Endometrial microvascular endothelial cells (primary cell): Measurements from ENCODE around the gene RSPH4A. TPM values are rescaled to one million over a fixed set of nuclear protein-coding genes. Genes with fewer than 3 reads are reported as not detected.
"Not testable (repeated sequence)": the region's sequence is repeated elsewhere in the genome, so short reads cannot be mapped to it uniquely, and the experiment has no call there.

Source experiments
- in situ Hi-C: cut with HindIII; loops from 2 replicates; pipeline ENCODE4 v1.10.0; 2017; ENCODE audit warnings: low sequenced_read_pairs, low pct_unique_long_range_greater_than_20kb; ENCODE audit errors: inconsistent ontology term
- total RNA-seq: library from RNA; depleted of rRNA; stranded (reverse); fragments of >200 nt; gene quantifications from one replicate; pipeline ENCODE4 v1.2.3, GENCODE V29; 2015; ENCODE audit errors: inconsistent ontology term

Gene RSPH4A
- total RNA-seq: not detected

DNA sequence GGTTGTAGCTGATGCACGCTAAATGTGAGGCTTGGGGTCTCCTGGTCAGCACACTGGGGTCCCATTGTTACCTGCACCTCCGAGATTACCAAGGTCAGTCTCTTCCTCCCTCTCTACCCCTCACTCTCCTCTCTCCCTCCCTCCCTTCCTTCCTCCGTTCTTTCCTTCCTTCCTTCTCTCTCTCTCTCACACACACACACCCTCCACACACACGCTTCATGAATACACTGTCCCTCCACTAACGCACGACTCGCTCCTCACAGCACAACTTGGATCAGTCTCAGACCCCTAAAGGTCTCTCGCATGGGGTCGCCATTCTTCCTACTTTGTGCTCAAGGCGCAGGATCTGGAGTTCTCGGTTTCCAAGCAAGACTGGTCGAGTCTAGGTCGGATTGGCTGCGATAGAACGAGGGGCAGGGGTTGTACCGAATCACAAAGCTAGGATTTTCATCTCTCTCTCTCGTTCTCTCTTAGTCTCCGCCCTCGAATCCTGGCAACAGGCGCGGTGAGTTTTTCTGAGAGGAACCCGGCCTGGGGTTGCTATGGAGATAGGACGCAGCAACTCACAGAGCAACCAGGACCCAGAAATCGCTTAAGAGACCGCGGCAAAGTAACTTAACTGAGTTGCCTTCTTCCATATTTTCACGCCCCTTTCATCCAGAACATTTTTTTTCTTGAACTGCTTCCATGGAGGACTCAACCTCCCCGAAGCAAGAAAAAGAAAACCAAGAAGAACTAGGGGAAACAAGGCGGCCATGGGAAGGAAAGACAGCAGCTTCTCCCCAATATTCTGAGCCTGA lies at the start of gene RSPH4A:
TSS of gene RSPH4A (plus strand) at position 543 of the 800 bp plus-strand sequence. CDS start at position 688, 145 bp downstream.
- in situ Hi-C loops: no loop called here

DNA sequence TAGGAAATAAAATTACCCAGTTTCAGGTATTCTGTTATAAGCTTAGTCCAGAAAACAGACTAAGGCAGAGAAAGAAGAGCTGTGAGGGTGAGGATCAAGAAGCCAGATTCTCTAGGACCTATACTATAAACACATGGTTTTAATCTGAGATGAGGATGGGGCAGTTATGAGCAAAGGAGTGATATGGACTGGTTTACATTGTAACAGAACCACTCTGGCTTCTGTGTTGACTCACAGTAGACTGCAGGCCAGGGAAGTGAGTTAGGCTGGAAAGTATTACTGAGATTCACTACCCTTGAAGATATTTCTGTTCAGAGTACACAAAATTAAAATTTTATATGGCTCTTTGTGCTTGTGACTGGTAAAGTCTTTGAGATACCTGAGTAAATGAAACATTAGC lies 48.2 kb upstream of the RSPH4A start:
- in situ Hi-C loops: no loop called here

DNA sequence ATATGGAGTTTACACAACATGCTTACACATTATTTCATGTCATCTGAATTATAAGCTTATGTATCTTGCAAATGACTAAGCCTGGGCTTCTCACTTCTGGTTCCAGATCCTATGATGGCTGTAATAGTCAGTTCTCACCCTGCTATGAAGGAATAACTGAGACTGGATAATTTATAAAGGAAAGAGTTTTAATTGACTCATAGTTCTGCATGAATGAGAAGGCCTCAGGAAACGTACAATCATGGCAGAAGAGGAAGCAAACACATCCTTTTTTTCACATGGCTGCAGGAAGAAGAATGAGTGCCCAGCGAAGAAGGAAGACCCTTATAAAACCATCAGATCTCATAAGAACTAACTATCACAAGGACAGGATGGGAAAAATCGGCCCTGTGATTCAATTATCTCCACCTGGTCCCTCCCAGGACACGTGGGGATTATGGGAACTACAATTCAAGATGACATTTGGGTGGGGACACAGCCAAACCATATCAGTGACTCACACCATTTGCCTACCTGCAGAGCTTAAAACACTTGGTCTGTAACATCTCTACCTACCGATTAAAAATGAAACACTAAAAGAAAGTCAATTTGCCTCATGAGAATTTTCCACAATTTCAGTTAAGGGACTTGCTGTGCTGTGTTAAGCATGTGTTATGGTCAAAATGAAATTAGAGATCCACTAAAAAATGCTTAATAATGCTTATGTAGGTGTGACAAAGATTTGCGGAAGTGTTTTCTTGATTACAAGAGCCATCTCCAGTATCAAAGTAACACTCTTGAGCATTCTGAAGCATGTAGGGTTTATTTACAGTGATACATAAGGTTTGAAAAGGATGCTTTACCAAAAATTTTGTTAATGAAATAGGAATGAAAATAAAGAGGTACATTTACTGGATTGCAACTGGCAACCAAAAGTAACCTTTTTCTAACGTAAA lies 47.2 kb upstream of the RSPH4A start:
- in situ Hi-C loops: no loop called here

GRCh38 chr6:116570856-116571682 lies 45.2 kb upstream of the RSPH4A start, which contains the start of gene RWDD1:
RWDD1 (plus strand) TSS chr6:116571504; CDS start chr6:116571583, 79 bp downstream.
- in situ Hi-C loops: no loop called here

DNA sequence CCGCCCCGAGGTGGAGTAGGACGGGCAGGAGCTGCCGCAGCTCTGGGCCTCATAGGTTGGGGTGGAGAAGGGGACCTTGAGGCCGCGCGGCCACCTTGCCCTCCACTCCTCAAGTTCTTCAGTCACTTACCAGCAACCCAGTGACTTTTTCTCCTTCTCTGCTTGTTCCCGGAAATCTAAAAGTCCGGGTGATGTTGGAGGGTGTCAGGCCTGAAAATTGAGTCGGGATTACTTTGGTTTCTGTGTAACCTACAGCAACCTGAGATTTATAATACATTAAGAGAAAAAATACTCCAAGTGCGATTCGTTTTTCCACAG lies 44.6 kb upstream of the RSPH4A start:
- in situ Hi-C loops: no loop called here

- in situ Hi-C loops: no loop called here
Measured at GRCh38 chr6:116572162-116572561, 44.1 kb upstream of the RSPH4A start.

- in situ Hi-C loops: no loop called here
Measured at GRCh38 chr6:116575227-116575626, 41.1 kb upstream of the RSPH4A start.

GRCh38 chr6:116577486-116577885 lies 38.8 kb upstream of the RSPH4A start:
- in situ Hi-C loops: no loop called here

- in situ Hi-C loops: no loop called here
Measured at GRCh38 chr6:116578335-116578734, 37.9 kb upstream of the RSPH4A start.

- in situ Hi-C loops: no loop called here
Measured at GRCh38 chr6:116579143-116579542, 37.1 kb upstream of the RSPH4A start.

DNA sequence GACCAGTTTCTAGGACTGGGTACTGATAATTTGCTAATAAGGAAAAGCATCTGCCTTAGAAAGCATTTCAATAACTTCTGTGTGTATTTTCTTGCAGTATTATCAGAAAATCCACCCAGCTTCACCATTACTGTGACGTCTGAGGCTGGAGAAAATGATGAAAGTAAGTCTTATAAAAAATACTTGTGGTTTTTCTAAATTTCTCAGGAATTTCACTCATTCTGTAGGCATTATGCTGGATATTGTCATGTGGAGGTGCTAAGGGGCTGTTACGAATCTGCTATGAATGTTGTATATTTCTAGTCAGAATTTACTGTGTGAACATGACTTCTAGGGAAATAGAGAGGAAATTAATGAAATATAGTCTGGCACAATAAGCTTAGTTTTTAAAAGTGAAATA lies 36.1 kb upstream of the RSPH4A start:
- in situ Hi-C loops: no loop called here

GRCh38 chr6:116586276-116586675 lies 30.0 kb upstream of the RSPH4A start:
- in situ Hi-C loops: no loop called here

GRCh38 chr6:116586738-116587137 lies 29.5 kb upstream of the RSPH4A start:
- in situ Hi-C loops: no loop called here

GRCh38 chr6:116595247-116595646 lies 21.0 kb upstream of the RSPH4A start:
- in situ Hi-C loops: no loop called here

DNA sequence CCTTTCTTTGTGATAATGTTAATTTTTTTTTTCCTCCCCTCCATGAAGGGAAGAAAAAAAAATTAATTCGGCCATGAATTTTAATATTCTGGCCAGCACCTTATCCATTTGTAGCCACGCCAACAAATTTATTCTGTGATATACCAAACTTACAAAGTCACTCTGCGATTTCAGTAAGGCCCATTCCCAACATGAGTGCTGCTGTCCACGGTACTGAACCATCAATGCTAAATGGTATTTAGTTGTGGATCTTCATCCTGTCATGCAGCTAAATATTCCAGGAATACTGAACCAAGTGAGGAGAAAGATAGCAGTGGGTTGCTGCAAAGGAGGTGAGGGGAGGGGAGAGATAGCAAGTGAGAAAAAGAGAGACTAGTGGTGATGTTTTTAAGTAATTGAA lies 19.5 kb upstream of the RSPH4A start:
- in situ Hi-C loops: no loop called here

GRCh38 chr6:116603916-116604315 lies 12.4 kb upstream of the RSPH4A start:
- in situ Hi-C loops: not testable (repeated sequence)

GRCh38 chr6:116604868-116605267 lies 11.4 kb upstream of the RSPH4A start:
- in situ Hi-C loops: not testable (repeated sequence)

GRCh38 chr6:116605935-116606334 lies 10.3 kb upstream of the RSPH4A start:
- in situ Hi-C loops: no loop called here

DNA sequence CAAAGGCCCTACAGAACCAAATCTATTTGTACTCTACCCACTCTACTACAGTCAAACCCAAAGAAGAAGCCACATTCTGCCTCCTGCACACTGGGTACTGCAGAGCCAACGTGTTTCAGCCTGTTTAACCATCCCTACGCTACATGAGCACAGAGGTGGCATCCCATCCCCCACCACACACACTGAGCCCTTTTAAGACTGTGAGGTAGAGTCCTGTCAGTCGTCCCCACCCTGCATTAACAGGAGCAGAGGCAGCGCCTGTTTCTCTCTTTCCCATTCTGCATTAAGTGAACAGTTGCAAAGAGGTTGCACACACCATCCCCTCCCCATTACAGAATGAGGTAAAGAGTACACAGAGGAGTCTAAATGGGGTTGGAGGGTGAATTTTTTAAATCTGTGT lies 5.2 kb upstream of the RSPH4A start:
- in situ Hi-C loops: no loop called here
